KOPT-K1 (cell line): ENCODE data around the gene C6orf15.
A peak's percentile ranks its signal among the peaks of the same experiment; 100 is the strongest.

Experiments
- H3K27ac ChIP-seq: fragments of 200-600 bp; sonication (generic); 2 replicates; pipeline ENCODE4 v1.5.1; 2016; ENCODE audit warnings: antibody characterized with exemption, mild to moderate bottlenecking, low read depth, low read length; ENCODE audit not compliant: poor library complexity, severe bottlenecking
- H3K36me3 ChIP-seq: fragments of 200-600 bp; sonication (generic); 2 replicates; pipeline ENCODE4 v1.5.1; 2017; ENCODE audit warnings: antibody characterized with exemption, mild to moderate bottlenecking, low read length, moderate library complexity; ENCODE audit not compliant: insufficient read depth
- H3K9me3 ChIP-seq: fragments of 200-600 bp; sonication (generic); 2 replicates; pipeline ENCODE4 v1.5.1; 2017; ENCODE audit warnings: antibody characterized with exemption, low read length, mild to moderate bottlenecking; ENCODE audit not compliant: insufficient read depth, poor library complexity, severe bottlenecking

The C6orf15 gene

DNA sequence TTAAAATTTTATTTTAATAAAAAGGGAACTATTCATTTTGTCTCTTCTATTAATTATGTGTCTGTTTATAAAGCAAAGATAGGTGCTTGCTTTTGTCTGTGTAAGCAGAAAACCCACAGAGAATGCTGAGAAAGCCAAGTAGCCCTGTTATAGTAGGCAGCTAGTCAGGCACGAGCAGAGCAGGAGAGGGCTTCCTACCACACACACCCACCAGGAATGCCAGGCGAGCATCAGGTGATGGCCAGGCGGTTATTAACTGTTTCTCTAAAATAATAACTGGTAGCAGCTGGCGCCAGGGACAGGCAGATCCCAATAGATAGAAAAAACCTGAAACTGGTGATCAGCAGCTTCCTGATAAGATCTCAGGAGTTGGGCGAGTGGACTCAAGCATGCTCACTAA is 15.7 kb downstream of the C6orf15 start:
- Histone ChIP-seq H3K27ac (no peak overlapping the region), H3K36me3 (no peaks in the 10 kb centered on the region), H3K9me3 (no peaks in the 10 kb centered on the region)

GRCh38 chr6:31096215-31096614 is 16.2 kb downstream of the C6orf15 start:
- Histone ChIP-seq H3K36me3 (no peaks in the 10 kb centered on the region), H3K27ac (no peak overlapping the region), H3K9me3 (no peaks in the 10 kb centered on the region)

DNA sequence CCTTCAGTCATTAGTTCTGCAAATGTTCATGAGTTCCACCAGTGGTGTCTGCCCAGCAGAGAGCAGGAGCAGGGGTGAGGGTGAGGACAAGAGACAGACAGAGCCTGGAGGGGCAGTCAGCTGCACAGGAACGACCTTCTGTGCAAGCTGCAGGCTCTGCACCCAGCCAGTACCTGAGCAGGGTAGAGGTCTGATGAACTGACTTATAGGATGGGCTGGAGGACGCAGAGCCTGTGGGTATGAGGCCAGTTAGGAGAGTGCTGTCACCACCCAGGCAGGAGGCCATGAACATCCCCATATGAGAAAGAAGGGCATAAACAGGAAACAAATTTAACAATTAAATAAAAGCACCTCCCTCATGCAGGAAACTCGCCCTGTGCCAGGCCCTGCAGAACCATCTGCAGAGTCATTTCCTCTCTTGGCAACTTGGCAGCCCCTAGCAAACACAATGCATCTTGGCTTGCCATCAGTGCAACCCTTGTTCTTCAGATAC is 17.9 kb downstream of the C6orf15 start:
- Histone ChIP-seq H3K9me3 (no peaks in the 10 kb centered on the region), H3K27ac (peak overlapping the region; percentile 55), H3K36me3 (no peaks in the 10 kb centered on the region)

- Histone ChIP-seq H3K27ac (no peak overlapping the region), H3K9me3 (no peaks in the 10 kb centered on the region), H3K36me3 (no peaks in the 10 kb centered on the region)
Measured at GRCh38 chr6:31092769-31093505, 19.4 kb downstream of the C6orf15 start.

DNA sequence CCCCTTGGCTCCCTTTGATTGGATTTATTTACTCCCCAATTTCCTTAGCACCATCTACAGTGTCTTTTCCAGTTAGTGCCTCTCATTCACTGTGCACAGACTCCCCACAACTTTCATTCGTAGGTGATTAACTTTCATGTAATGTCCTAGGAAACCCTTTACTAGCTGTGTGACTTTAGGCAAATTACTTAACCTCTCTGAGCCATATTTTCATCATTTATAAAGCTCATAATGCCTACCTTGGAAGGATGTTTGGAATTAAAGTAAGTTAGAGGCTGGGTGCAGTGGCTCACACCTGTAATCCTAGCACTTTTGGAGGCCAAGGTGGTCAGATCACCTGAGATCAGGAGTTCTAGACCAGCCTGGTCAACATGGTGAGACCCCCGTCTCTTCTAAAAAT is 20.1 kb downstream of the C6orf15 start:
- H3K9me3 ChIP-seq: no peaks in the 10 kb centered on the region
- no peaks in the 10 kb centered on the region for H3K36me3 ChIP-seq
- no peak overlapping the region for H3K27ac ChIP-seq

DNA sequence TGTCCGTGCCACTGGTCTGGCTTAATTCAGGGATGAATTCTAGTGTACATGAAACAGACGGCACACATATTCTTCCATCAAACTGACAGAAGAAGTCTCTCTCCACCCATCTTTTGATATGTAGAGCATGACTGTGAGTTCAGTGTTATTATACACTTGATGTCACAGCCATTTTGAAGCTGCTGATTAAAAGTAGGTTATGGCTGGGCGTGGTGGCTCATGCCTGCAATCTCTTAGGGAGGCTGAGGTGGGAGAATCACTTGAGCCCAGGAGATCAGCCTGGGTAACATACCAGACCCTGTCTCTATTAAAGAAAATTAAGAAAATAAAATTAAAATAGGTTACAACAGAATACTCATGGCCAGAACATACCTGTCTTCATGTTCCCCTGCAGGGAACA is 20.7 kb downstream of the C6orf15 start:
- H3K9me3 ChIP-seq: no peaks in the 10 kb centered on the region
- no peaks in the 10 kb centered on the region for H3K36me3 ChIP-seq
- no peak overlapping the region for H3K27ac ChIP-seq

DNA sequence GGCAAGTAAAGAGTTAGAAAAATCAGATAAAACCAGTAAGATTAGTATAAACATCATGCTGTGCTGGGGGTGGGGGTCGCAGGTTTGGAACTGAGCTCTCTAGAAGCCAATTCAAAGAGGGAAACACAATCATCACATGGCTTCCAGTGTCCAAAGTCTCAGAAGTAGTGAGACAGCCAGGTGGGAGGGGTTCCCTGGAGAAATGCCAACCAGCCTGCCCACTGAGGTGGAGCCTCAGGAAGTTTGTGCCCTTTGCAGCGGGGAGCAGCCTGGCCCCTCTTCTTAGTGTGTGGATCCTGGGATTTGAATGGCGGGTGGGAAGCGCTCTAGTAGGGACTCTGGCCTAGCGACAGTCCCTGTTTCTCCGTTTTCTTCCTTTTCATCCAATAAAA is 21.4 kb downstream of the C6orf15 start:
- Histone ChIP-seq H3K27ac (no peak overlapping the region), H3K36me3 (no peaks in the 10 kb centered on the region), H3K9me3 (no peaks in the 10 kb centered on the region)

DNA sequence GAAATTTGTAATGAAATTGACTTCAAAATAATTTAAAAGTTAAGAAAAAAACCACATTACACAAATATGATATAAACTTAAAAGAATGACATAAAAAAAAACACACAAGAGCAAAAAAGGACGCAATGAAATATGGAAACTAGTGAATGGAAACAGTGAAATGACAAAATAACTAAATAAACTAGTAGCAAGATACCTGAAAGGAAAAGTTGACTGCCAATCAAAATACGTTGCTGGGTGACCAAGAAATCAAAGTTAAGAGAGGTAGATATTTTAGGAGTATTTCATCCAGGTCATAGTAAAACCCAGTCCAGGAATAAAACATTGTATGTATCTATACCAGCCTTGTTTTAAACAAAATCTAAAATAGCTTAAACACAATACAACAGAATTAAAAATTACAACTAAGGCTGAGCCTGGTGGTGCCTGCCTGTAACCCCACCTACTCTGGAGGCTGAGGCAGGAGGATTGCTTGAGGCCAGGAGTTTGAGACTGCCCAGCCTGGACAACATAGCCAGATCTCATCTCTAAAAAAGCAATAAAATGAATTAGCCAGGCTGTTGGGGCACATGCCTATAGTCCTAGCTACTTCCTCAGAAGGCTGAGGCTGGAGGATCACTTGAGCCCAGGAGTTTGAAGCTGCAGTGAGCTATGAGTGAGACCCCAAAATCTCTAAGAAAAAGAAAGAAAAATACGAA is 22.0 kb downstream of the C6orf15 start:
- no peaks in the 10 kb centered on the region for H3K36me3 ChIP-seq
- no peak overlapping the region for H3K27ac ChIP-seq
- no peaks in the 10 kb centered on the region for H3K9me3 ChIP-seq

DNA sequence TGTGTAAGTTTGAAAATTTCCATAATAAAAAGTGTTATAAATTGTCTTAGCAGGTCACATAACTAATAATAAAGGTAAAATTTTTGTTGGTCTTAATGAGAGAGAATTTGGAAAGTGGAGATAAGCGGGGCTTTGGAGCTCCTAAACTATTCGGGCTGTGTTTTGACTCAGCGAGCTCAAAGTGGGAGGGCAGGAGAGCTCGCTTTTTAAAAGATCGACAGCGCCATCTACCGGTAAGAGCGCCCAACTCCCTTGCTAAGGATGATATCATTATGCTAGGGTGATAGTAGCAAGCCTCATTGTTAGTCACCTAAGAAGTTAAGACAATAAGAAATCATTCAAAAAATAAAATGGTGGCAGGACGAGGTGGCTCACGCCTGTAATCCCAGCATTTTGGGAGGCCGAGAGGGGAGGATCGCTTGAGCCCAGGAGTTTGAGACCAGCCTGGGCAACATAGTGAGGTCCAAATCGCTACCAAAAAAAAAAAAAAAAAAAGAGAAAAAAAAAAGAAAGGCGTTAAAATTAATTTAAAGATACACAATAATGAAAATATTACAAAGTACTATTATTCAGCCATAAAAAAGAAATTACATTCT is 24.8 kb downstream of the C6orf15 start:
- H3K27ac ChIP-seq: no peak overlapping the region
- no peaks in the 10 kb centered on the region for H3K9me3 ChIP-seq
- H3K36me3 ChIP-seq: no peaks in the 10 kb centered on the region

GRCh38 chr6:31086788-31087440 is 25.5 kb downstream of the C6orf15 start:
- Histone ChIP-seq H3K36me3 (no peaks in the 10 kb centered on the region), H3K27ac (no peak overlapping the region), H3K9me3 (no peaks in the 10 kb centered on the region)

DNA sequence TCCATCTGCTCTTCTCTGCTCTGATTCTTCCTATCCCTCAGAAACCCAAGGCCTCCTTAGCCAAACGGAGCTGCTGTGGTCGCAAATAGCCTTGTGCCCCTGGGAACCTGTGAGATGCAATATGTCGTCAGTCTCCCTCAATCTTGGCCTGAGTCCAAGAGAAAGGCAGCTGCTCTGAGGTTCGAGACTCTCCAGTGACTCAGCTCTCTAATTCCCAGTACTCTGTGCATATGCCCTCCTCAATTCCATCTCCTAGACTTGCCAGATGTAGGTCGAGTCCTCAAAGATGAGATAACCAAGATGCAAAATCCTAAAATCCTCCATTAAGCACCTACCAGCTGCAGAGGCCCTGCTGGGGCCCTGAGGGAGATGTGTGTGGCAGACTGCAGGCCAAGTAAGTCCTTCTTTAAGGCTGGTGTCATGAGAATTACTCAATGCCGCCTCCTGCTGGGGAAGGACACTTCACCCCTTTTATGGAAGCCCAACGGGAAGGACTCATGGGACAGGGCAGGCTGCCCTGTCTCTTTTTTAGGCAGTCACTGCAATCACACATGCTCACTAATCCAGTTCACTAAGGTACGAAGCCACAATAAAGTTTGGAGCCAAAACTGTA is 28.5 kb downstream of the C6orf15 start:
- Histone ChIP-seq H3K9me3 (no peaks in the 10 kb centered on the region), H3K36me3 (no peaks in the 10 kb centered on the region), H3K27ac (no peak overlapping the region)

GRCh38 chr6:31081872-31082271 is 30.5 kb downstream of the C6orf15 start:
- H3K9me3 ChIP-seq: no peaks in the 10 kb centered on the region
- no peaks in the 10 kb centered on the region for H3K36me3 ChIP-seq

DNA sequence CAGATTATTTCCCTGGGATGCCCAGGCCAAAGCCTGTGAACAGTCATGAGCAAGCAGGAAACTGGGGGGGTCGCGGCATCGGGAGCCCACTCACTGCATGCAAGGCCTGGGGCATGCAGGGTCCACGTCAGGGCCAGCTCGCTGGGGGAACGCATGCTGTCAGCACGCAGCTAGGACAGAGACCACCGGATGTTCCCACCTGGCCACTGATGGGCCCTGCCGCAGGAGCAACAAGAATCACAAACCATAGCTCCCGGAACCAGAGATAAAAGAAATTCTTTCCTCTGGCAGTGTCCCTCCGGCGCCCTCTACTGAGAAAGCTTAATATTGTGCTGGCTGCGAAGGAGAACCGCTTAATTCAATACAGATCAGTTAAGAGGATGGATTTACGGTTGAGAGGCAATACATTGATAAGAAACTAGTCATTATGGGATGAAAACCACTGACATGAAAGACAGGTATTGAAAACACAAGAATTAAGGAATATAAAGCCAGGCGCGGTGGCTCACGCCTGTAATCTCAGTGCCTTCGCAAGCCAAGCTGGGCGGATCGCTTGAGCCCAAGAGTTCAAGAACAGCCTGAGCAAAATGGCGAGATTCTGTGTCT is 32.6 kb downstream of the C6orf15 start:
- Histone ChIP-seq H3K27ac (no peak overlapping the region), H3K9me3 (no peaks in the 10 kb centered on the region), H3K36me3 (no peaks in the 10 kb centered on the region)

More at GRCh38 chr6:31081872-31082271, 30.5 kb downstream of the C6orf15 start:
- H3K27ac ChIP-seq: no peak overlapping the region

GRCh38 chr6:31076611-31077010 is 35.8 kb downstream of the C6orf15 start:
- no peaks in the 10 kb centered on the region for H3K36me3 ChIP-seq
- H3K27ac ChIP-seq: no peak overlapping the region
- no peaks in the 10 kb centered on the region for H3K9me3 ChIP-seq
